OCI-LY7 (cell line): ENCODE measurements around the gene ISY1.
"Not testable (repeated sequence)": the region's sequence is repeated elsewhere in the genome, so short reads cannot be mapped to it uniquely, and the experiment has no call there.

ENCODE experiments used
- EZH2phosphoT487 ChIP-seq: fragments of 200-600 bp; sonication (generic); IDR thresholded peaks from 2 replicates; pipeline ENCODE4 v1.6.1; 2018; ENCODE audit warnings: low read depth, borderline replicate concordance, mild to moderate bottlenecking, mixed run types, antibody characterized with exemption, low read length, moderate library complexity, mixed read lengths
- TF ChIP-seq, protein P1 (sequence below): fragments of 200-600 bp; sonication (generic); conservative IDR thresholded peaks from 2 replicates; pipeline ENCODE4 v1.5.1; 2014; ENCODE audit warnings: mild to moderate bottlenecking, antibody characterized with exemption, low read length, moderate library complexity, mixed read lengths

DNA sequence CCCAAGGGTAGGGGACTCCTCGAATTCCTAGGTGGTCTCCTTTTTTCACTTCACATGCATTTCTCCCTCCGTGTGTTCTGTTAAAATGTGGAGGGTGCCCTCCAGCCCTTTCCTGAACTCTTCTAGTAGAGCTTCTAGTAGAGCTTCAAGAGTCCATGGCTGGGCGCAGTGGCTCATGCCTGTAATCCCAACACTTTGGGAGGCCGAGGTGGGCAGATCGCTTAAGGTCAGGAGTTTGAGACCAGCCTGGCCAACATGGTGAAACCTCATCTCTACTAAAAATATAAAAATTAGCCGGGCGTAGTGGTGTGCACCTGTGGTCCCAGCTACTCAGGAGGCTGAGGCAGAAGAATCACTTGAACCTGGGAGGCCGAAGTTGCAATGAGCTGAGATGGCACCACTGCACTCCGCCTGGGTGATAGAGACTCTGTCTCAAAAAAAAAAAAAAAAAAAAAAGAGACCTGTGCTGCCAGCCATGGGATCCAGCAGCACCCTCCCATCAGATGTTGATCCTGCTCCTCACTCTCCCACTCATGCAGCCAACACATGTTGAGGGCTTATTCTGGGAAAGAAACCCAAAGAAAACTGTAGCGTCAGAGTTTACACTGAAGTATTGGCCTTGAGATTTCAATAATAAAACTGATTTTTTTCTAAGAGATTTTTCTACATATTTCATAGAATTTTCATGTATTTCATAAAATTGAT, 49.6 kb downstream of the ISY1 start:
- TF ChIP-seq, protein P1, sequence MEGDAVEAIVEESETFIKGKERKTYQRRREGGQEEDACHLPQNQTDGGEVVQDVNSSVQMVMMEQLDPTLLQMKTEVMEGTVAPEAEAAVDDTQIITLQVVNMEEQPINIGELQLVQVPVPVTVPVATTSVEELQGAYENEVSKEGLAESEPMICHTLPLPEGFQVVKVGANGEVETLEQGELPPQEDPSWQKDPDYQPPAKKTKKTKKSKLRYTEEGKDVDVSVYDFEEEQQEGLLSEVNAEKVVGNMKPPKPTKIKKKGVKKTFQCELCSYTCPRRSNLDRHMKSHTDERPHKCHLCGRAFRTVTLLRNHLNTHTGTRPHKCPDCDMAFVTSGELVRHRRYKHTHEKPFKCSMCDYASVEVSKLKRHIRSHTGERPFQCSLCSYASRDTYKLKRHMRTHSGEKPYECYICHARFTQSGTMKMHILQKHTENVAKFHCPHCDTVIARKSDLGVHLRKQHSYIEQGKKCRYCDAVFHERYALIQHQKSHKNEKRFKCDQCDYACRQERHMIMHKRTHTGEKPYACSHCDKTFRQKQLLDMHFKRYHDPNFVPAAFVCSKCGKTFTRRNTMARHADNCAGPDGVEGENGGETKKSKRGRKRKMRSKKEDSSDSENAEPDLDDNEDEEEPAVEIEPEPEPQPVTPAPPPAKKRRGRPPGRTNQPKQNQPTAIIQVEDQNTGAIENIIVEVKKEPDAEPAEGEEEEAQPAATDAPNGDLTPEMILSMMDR = not testable (repeated sequence)
- not testable (repeated sequence) for TF ChIP-seq EZH2phosphoT487
